Measurements from ENCODE around the gene SCYL1. TPM values are rescaled to one million over a fixed set of nuclear protein-coding genes. Genes with fewer than 3 reads are reported as not detected.

The SCYL1 gene
- total and polyA plus RNA-seq, 2 experiments from 2014 or later: 52.7 to 66.1 TPM

DNA sequence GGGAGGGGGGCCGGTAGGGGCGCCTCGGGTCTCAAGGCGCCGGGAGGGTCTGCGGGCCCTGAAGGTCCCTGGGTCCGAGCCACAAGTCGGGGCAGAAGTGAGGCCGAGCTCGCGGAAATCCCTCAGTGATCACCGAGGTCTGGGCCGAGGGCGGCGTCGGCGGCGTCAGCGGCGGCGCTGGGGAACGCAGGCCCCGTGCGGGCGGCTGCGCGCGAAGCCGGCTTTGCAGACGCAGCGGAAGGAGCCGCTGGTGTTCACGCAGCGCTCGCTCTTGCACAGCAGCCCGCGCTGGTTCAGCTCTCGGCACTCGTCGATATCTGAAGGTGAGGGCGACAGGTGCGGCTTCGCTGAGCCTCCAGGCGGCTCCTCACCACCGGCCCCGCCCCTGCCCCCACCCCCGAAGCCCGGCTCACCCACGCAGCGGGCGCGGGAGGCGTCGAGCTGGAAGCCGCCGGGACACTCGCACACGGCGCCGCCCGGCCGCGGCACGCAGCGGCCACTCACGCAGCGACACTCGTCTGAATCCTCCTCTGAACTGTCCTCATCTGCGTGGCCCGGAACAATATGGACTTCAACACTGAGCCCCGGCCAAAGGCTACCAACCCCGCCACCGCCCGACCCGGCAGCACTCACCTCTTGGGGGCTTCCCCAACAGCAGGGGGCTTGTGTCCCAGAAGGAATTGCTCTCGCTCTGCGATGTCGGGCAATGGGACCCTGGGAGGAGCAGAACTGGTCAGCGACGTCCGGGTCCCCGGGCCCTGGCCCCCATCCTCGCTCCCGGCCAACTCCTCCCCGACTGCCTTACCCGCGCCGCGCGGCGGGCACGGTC, 14.2 kb downstream of the SCYL1 start:
- Histone ChIP-seq H3K27me3 (ENCODE audit: insufficient read depth) (peaks cover 31% of the 10 kb centered on the region), H4K20me1 (replicated peaks; ENCODE audit: insufficient read depth) (no peaks in the 10 kb centered on the region; the same call in 1 of the 2 replicates), H2AFZ (0 out of 2 replicates have a peak overlapping the region, but pooled peaks have one; percentile 56), H3K9me2 (ENCODE audit: insufficient read depth) (no peaks in the 10 kb centered on the region), H3K36me3 (ENCODE audit: insufficient read depth) (no peaks in the 10 kb centered on the region), H3K79me2 (replicated peaks; ENCODE audit: insufficient read depth) (no peaks in the 10 kb centered on the region), H3K4me3 (peak overlapping the region; percentile 73), H3F3A (replicated peaks; ENCODE audit: low read depth) (peaks cover 29% of the 10 kb centered on the region; the same call in 1 of the 2 replicates), H3K4me1 (ENCODE audit: insufficient read depth) (peaks cover 5% of the 10 kb centered on the region; the same call in 1 of the 2 replicates), H3K27ac (ENCODE audit: low read depth) (no peak overlapping the region), H3K4me2 (peak overlapping the region; percentile 87)
- H3K27ac Mint-ChIP-seq: no peak overlapping the region
- TF ChIP-seq CREB1 (CRISPR knock-in tag; IDR thresholded peaks at IDR 0.05; ENCODE audit: low read depth): peak; percentile 40; the same call in 1 of the 2 replicates
- TF ChIP-seq POLR2AphosphoS5 (IDR thresholded peaks at IDR 0.05; ENCODE audit: low read depth): no peak
- ATAC-seq (peak; percentile 30), DNase-seq (ENCODE audit: low spot score) (peak; percentile 78)
- H3K9me3 Mint-ChIP-seq: no peaks in the 10 kb centered on the region
- H3K27me3 Mint-ChIP-seq (ENCODE audit: insufficient read depth, low read depth, poor library complexity): peaks cover 21% of the 10 kb centered on the region
- 0 out of 3 replicates have a peak, but pooled peaks cover 2% of the 10 kb centered on the region for H3K4me1 Mint-ChIP-seq
- H3K36me3 Mint-ChIP-seq (ENCODE audit: low read depth): peaks cover 4% of the 10 kb centered on the region; the same call in 2 of the 3 replicates
- H3K4me3 Mint-ChIP-seq: peak overlapping the region; percentile 75

DNA sequence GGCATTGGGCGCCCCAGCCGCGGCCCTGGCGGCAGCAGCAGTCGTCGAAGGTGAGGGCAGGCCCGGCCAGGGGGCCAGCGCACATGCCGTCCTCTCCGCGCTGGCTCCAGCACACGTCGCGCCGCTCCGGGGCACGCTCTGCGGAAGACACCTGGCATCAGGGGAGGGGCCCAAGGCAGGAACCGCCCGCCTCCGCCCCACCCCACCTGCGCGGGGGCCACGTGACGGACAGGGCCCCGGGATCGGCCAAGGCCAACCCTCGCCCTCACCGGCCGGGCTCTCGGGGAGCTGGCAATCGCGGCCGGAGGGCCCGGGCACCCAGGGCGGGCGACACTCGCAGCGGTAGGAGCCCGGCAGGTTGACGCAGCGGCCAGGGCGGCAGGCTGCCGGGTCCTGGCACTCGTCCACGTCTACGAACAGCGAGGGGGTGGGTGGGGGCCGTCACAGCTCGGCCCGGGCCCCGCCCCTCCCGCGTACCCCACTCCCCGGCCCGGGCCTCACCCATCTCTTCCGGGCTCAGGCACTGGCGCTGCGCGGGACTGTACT, 14.9 kb downstream of the SCYL1 start:
- Histone ChIP-seq H3K4me3 (peak overlapping the region; percentile 73), H3K27me3 (ENCODE audit: insufficient read depth) (peaks cover 38% of the 10 kb centered on the region), H3K4me2 (peak overlapping the region; percentile 87), H3F3A (replicated peaks; ENCODE audit: low read depth) (peaks cover 29% of the 10 kb centered on the region; the same call in 1 of the 2 replicates), H3K9me2 (ENCODE audit: insufficient read depth) (no peaks in the 10 kb centered on the region), H3K27ac (ENCODE audit: low read depth) (no peak overlapping the region), H4K20me1 (replicated peaks; ENCODE audit: insufficient read depth) (no peaks in the 10 kb centered on the region), H2AFZ (0 out of 2 replicates have a peak overlapping the region, but pooled peaks have one; percentile 72), H3K36me3 (ENCODE audit: insufficient read depth) (no peaks in the 10 kb centered on the region), H3K79me2 (replicated peaks; ENCODE audit: insufficient read depth) (no peaks in the 10 kb centered on the region), H3K4me1 (ENCODE audit: insufficient read depth) (peaks cover 5% of the 10 kb centered on the region; the same call in 1 of the 2 replicates)
- peak overlapping the region; percentile 77 for H3K4me3 Mint-ChIP-seq
- ATAC-seq (peak; percentile 63), DNase-seq (ENCODE audit: low spot score) (peak; percentile 79)
- no peaks in the 10 kb centered on the region; the same call in 1 of the 3 replicates for H3K36me3 Mint-ChIP-seq (ENCODE audit: low read depth)
- peaks cover 28% of the 10 kb centered on the region for H3K27me3 Mint-ChIP-seq (ENCODE audit: insufficient read depth, low read depth, poor library complexity)
- H3K27ac Mint-ChIP-seq: no peak overlapping the region
- no peaks in the 10 kb centered on the region for H3K9me3 Mint-ChIP-seq
- peaks cover 2% of the 10 kb centered on the region; the same call in 1 of the 3 replicates for H3K4me1 Mint-ChIP-seq
- TF ChIP-seq NANOG (IDR thresholded peaks at IDR 0.05; ENCODE audit: borderline replicate concordance) (no peak), POLR2AphosphoS5 (IDR thresholded peaks at IDR 0.05; ENCODE audit: low read depth) (peak; percentile 69)

- ATAC-seq (peak; percentile 72), DNase-seq (ENCODE audit: low spot score) (peak; percentile 96)
- H3K27ac Mint-ChIP-seq: no peak overlapping the region
- Histone ChIP-seq H3K9me2 (ENCODE audit: insufficient read depth) (no peaks in the 10 kb centered on the region), H3K4me3 (peak overlapping the region; percentile 73), H3K27ac (ENCODE audit: low read depth) (no peak overlapping the region), H2AFZ (peak overlapping the region; percentile 72; the same call in 1 of the 2 replicates), H3K79me2 (replicated peaks; ENCODE audit: insufficient read depth) (no peaks in the 10 kb centered on the region), H3K4me2 (peak overlapping the region; percentile 87), H4K20me1 (replicated peaks; ENCODE audit: insufficient read depth) (no peaks in the 10 kb centered on the region), H3K4me1 (ENCODE audit: insufficient read depth) (peaks cover 5% of the 10 kb centered on the region; the same call in 1 of the 2 replicates), H3K36me3 (ENCODE audit: insufficient read depth) (no peaks in the 10 kb centered on the region), H3K27me3 (ENCODE audit: insufficient read depth) (peaks cover 44% of the 10 kb centered on the region), H3F3A (replicated peaks; ENCODE audit: low read depth) (peaks cover 29% of the 10 kb centered on the region; the same call in 1 of the 2 replicates)
- no peaks in the 10 kb centered on the region; the same call in 2 of the 3 replicates for H3K9me3 Mint-ChIP-seq
- peaks cover 35% of the 10 kb centered on the region for H3K27me3 Mint-ChIP-seq (ENCODE audit: insufficient read depth, low read depth, poor library complexity)
- peak overlapping the region; percentile 77 for H3K4me3 Mint-ChIP-seq
- H3K4me1 Mint-ChIP-seq: peaks cover 4% of the 10 kb centered on the region
- no peaks in the 10 kb centered on the region; the same call in 1 of the 3 replicates for H3K36me3 Mint-ChIP-seq (ENCODE audit: low read depth)
- no peak for TF ChIP-seq REST (IDR thresholded peaks at IDR 0.05; ENCODE audit: unreplicated experiment)
- no peak for TF ChIP-seq CREB1 (CRISPR knock-in tag; IDR thresholded peaks at IDR 0.05; ENCODE audit: low read depth)
- no peak for TF ChIP-seq EZH2phosphoT487 (IDR thresholded peaks at IDR 0.05; ENCODE audit: unreplicated experiment)
- peak; percentile 87 to 91 for TF ChIP-seq CTCF (conservative IDR thresholded peaks at IDR 0.05; ENCODE audit: low read depth in 2 of 2)
- TF ChIP-seq, protein P1, sequence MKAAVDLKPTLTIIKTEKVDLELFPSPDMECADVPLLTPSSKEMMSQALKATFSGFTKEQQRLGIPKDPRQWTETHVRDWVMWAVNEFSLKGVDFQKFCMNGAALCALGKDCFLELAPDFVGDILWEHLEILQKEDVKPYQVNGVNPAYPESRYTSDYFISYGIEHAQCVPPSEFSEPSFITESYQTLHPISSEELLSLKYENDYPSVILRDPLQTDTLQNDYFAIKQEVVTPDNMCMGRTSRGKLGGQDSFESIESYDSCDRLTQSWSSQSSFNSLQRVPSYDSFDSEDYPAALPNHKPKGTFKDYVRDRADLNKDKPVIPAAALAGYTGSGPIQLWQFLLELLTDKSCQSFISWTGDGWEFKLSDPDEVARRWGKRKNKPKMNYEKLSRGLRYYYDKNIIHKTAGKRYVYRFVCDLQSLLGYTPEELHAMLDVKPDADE (IDR thresholded peaks at IDR 0.05): no peak
- TF ChIP-seq ZNF331 (CRISPR knock-in tag; IDR thresholded peaks at IDR 0.05; ENCODE audit: low read depth): no peak
Measured at GRCh38 chr11:65540290-65541092, 15.6 kb downstream of the SCYL1 start.
